Mesodermal cell (in vitro differentiated cells): Measurements from ENCODE around the gene NHLRC2.
A peak's percentile ranks its signal among the peaks of the same experiment; 100 is the strongest.

Source experiments
- H3K27ac ChIP-seq: 2 replicates; pipeline ENCODE4 v1.7.0; 2013; ENCODE audit warnings: mild to moderate bottlenecking, low read depth, low read length, moderate library complexity; ENCODE audit not compliant: severe bottlenecking
- H3K36me3 ChIP-seq: 2 replicates; pipeline ENCODE4 v1.7.1; 2013; ENCODE audit warnings: mild to moderate bottlenecking, low read length, moderate library complexity; ENCODE audit not compliant: control insufficient read depth, insufficient read depth
- H3K4me1 ChIP-seq: one replicate; pipeline ENCODE4 v1.7.1; 2013; ENCODE audit warnings: mild to moderate bottlenecking, low read length; ENCODE audit not compliant: insufficient read depth, control insufficient read depth, poor library complexity, severe bottlenecking
- H3K4me3 ChIP-seq: 2 replicates; pipeline ENCODE4 v1.7.0; 2013; ENCODE audit warnings: low read length, control low read depth, mild to moderate bottlenecking; ENCODE audit not compliant: insufficient read depth, poor library complexity, severe bottlenecking; ENCODE audit errors: extremely low read depth
- H3K9me3 ChIP-seq: 2 replicates; pipeline ENCODE4 v1.7.1; 2013; ENCODE audit warnings: mild to moderate bottlenecking, low read length, moderate library complexity; ENCODE audit not compliant: control insufficient read depth
- WGBS, 2 experiments: methylation state at CpG; one replicate each; pipeline ENCODE4 v1.1.5; 2013; ENCODE audit warnings: missing lambda C conversion rate in 2 of 2; ENCODE audit not compliant: insufficient coverage in 2 of 2; 5-methylcytosine and 5-hydroxymethylcytosine counted together

NHLRC2 gene

DNA sequence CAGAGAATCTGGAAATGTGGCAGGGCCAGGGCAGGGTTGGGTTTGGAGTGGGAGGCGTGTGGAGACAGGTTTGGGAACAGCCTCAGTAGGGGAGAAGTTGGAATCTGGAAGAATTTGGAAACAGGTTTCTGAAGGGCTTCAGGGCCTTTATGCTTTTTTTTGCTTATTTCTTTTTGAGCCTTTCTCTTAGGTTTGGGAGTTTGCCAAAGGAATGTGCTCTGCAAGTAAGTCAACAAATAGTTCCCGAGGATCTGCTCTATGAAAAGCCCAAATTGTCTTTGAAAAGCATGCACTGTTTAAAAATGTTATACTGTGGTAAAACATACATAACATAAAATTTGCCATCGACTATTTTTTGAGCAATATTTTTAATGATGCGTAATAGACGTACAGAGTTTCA lies 102.6 kb downstream of the NHLRC2 start:
- H3K36me3 ChIP-seq = no peaks in the 10 kb centered on the region
- H3K27ac ChIP-seq = no peak overlapping the region
- no peaks in the 10 kb centered on the region for H3K9me3 ChIP-seq
- H3K4me3 ChIP-seq = no peak overlapping the region
- peaks cover 24% of the 10 kb centered on the region for H3K4me1 ChIP-seq
- 94 to 100% methylated on average over 4 of the region's 5 CpGs for WGBS, 2 experiments

DNA sequence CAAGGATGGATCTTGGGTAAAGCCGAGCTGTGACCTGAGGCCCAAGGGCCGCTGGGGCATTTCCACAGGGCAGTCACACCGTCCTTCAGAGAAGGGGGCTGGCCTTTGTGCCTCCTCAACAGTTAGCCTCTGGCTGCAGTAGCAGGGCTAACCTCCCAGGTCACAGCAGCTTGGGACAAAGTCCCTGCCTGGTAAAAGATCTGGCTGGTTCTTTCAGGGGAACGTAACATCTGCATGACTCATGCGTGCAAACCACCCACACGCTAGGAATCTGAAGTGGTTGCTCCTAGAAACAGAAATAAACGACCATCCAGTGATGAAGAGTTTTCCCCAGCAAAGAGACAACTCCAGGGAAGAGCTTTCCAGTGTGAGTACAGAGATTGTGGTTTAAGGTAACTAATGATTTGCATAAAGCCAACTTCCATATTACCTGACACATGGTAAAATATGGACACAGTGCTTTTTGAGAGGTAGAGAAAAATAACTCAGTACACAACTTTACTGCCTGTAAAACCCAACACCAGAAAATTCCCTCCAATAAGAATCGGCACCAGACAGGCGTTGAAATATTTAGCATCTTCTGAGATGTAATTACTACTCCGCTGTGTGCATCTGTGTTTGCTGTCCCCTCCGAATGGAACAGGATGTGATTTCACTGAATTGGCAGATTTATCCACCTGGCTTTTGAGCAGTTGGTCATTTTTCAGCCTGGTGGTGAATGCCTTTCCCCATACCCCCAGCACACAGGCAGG lies 104.3 kb downstream of the NHLRC2 start:
- no peak overlapping the region for H3K4me3 ChIP-seq
- 65 to 84% methylated on average over 9 to 11 of the region's 11 CpGs for WGBS, 2 experiments
- no peaks in the 10 kb centered on the region for H3K36me3 ChIP-seq
- H3K27ac ChIP-seq = peak overlapping the region; percentile 84
- H3K9me3 ChIP-seq = no peaks in the 10 kb centered on the region
- peaks cover 24% of the 10 kb centered on the region for H3K4me1 ChIP-seq

DNA sequence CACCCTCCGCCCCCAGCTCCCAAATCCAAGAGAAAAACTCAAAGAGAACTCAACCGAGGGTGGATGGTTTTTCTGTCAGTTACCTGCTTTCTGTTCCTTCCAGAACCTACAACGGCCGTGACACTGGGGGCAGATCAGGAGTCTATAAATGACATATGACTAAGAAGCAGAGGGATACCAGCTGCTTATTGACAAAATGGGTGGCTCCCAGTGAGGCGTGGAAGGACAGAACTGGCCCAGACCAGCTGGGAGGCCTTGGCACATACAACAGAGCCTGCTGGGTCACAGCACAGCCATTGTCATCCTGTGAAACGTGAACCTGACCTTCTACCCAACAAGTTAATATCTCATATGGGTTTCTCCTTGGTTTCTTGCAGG lies 104.9 kb downstream of the NHLRC2 start:
- Histone ChIP-seq H3K4me1 (peaks cover 24% of the 10 kb centered on the region), H3K27ac (peak overlapping the region; percentile 84), H3K9me3 (no peaks in the 10 kb centered on the region), H3K4me3 (no peak overlapping the region), H3K36me3 (no peaks in the 10 kb centered on the region)
- WGBS, 2 experiments = 96 to 100% methylated on average over 3 to 4 of the region's 6 CpGs

DNA sequence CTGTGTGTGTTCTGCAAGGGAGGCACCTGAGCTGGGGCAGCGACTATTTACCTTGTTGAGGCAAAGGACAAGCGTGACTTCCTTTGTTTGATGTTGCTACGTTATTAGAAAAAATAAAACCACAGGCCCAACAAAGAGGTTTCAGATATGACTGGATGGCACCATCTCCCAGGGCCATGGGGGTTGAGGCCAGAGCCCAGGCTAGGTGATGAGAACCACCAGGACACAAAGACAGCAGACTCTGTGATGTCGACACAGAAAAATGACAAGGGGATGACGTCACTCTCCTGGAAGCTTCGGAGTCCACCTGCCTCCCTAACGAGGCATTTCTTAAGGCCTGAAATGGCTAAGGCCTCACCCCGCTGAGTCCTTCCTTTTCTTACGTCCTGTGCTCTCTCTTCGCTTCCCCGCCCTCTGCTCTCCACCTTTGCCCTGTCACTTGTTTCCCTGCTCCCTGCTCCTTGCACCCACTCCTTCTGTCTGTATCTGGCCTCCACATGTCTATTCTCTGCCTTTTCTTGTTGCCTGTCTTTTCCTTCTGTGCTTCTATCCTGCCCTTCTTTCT lies 106.2 kb downstream of the NHLRC2 start:
- H3K27ac ChIP-seq = peak overlapping the region; percentile 30
- WGBS, 2 experiments = 79 to 85% methylated on average over 10 to 11 of the region's 11 CpGs
- H3K36me3 ChIP-seq = no peaks in the 10 kb centered on the region
- no peak overlapping the region for H3K4me3 ChIP-seq
- H3K9me3 ChIP-seq = no peaks in the 10 kb centered on the region
- peaks cover 24% of the 10 kb centered on the region for H3K4me1 ChIP-seq

DNA sequence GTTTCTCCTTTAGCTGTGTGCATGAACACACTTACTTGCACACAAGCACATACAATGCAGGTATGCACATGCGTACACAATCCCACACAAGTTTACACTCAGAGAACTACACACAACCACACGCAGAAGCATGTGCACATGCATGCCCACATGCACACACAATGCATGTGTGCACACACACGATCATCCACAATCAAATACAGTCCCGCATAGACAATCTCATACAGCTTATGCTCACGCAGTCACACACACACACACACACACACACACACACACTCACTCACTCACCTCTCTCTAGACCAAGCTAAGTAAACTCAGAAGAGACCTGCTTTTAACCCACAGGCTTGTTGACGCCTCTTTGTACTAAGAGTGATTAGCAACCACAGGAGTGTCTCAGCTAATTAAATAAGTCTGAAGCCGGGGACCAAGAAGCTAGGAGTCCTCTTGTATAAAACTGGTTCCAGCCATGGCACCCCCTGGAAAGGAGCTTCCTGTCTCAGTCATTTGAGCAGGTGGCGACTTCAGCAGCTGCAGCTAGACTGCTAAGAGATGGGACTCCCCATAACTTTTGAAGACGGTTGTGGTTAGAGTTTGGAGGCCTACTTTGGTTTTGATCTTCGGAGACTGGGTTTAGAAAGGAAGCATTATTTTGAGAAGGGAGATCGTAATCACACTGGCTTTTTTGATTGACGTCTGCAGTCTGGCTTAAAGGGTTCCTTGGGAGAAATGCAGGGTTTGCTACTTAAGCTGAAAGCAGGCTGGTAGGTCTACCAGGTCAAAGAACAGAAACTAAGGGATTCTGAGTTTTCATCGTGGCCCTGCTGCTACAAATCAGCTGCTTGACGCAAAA lies 106.9 kb downstream of the NHLRC2 start:
- no peak overlapping the region for H3K4me3 ChIP-seq
- peaks cover 24% of the 10 kb centered on the region for H3K4me1 ChIP-seq
- no peaks in the 10 kb centered on the region for H3K9me3 ChIP-seq
- H3K36me3 ChIP-seq = no peaks in the 10 kb centered on the region
- no peak overlapping the region for H3K27ac ChIP-seq
- 81% methylated on average over 12 to 14 of the region's 14 CpGs for WGBS, 2 experiments

DNA sequence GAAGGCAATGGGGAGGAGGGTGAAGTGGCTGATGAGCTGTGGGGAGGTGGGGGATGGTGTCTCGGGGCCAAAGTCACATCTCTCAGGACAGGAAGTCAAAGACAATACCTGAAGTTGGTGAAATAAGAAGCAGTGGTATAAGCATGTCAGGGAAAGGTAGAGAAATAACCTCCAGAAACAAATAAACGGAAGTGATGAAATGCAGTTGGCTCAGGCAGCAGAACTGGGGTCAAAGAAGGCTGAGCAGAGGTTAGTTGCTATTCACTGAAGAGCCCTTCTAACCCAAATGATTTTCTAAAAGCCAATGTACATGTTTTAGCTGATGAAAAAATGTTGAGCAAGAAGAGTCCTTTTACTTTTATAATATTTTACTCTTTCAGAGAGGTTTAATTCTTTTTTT lies 110.6 kb downstream of the NHLRC2 start:
- WGBS, 2 experiments = 86 to 90% methylated on average over 1 to 2 of the region's 2 CpGs
- peaks cover 13% of the 10 kb centered on the region for H3K4me1 ChIP-seq
- H3K4me3 ChIP-seq = no peak overlapping the region
- H3K36me3 ChIP-seq = no peaks in the 10 kb centered on the region
- peaks cover 4% of the 10 kb centered on the region for H3K9me3 ChIP-seq
- H3K27ac ChIP-seq = no peak overlapping the region

DNA sequence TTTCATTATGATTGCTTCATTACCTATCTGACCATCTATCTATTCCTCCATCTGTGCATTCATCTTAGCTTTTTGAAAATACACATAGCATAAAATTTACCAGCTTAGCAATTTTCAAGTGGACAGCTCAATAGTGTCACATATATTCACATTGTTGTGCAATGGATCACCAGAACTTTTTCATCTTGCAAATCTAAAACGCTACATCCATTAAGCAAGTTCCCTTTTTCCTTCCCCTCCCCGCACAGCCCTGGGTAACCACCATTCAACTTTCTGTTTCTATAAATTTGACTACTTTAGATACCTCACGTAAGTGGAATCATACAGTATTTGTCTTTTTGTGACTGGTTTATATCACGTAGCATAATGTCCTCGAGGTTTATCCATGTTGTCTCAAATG lies 111.2 kb downstream of the NHLRC2 start:
- peaks cover 9% of the 10 kb centered on the region for H3K4me1 ChIP-seq
- peaks cover 4% of the 10 kb centered on the region for H3K9me3 ChIP-seq
- no peak overlapping the region for H3K4me3 ChIP-seq
- no peaks in the 10 kb centered on the region for H3K36me3 ChIP-seq
- 100% methylated on average over 1 to 2 of the region's 5 CpGs for WGBS, 2 experiments
- no peak overlapping the region for H3K27ac ChIP-seq
